ENCODE results near the gene PCNT.

PCNT gene

DNA sequence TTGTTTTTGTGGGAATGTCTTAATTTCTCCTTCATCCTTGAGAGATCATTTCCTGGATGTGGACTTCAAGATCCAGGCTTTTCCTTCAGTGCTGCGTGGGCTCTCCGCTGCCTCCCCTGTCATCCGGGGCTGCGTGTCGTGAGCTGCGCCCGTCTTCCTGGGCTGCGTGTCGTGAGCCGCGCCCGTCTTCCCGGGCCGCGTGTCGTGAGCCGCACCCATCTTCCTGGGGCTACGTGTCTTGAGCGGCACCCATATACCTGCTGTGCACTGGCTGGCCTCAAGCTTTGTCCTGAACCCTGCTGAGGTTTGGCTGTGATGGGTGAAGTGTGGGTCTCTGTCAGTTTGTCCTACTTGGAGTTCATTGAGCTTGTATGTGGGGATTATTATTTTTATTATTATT, 55.1 kb downstream of the PCNT start:
- no peaks in the 10 kb centered on the region for H4K20me1 ChIP-seq (ENCODE audit: control insufficient read depth, insufficient read depth, low read depth, low read length)
- no peaks in the 10 kb centered on the region for H3K27me3 ChIP-seq (ENCODE audit: control insufficient read depth, low read length)
- H3K4me3 ChIP-seq (ENCODE audit: low read length) = no peak overlapping the region
- H3K4me1 ChIP-seq (ENCODE audit: control insufficient read depth, low read length) = no peaks in the 10 kb centered on the region
- peaks cover 8% of the 10 kb centered on the region; the same call in 1 of the 2 replicates for H3F3A ChIP-seq (ENCODE audit: control insufficient read depth, insufficient read depth)
- H3K79me2 ChIP-seq (ENCODE audit: control insufficient read depth, low read length) = peaks cover 97% of the 10 kb centered on the region
- no peak overlapping the region for H3K27ac ChIP-seq (ENCODE audit: low read depth, low read length)
- H3K9me2 ChIP-seq (replicated peaks; ENCODE audit: control insufficient read depth, low read length) = no peaks in the 10 kb centered on the region
- H3K4me2 ChIP-seq (ENCODE audit: low read length) = no peak overlapping the region
- TF ChIP-seq EZH2phosphoT487 (IDR thresholded peaks at IDR 0.05; ENCODE audit: borderline replicate concordance, low read length) = no peak
- TF ChIP-seq, protein P1, sequence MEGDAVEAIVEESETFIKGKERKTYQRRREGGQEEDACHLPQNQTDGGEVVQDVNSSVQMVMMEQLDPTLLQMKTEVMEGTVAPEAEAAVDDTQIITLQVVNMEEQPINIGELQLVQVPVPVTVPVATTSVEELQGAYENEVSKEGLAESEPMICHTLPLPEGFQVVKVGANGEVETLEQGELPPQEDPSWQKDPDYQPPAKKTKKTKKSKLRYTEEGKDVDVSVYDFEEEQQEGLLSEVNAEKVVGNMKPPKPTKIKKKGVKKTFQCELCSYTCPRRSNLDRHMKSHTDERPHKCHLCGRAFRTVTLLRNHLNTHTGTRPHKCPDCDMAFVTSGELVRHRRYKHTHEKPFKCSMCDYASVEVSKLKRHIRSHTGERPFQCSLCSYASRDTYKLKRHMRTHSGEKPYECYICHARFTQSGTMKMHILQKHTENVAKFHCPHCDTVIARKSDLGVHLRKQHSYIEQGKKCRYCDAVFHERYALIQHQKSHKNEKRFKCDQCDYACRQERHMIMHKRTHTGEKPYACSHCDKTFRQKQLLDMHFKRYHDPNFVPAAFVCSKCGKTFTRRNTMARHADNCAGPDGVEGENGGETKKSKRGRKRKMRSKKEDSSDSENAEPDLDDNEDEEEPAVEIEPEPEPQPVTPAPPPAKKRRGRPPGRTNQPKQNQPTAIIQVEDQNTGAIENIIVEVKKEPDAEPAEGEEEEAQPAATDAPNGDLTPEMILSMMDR (IDR thresholded peaks at IDR 0.05; ENCODE audit: low read depth, low read length, poor library complexity, severe bottlenecking) = no peak
- H3K36me3 ChIP-seq (ENCODE audit: control insufficient read depth, low read length) = peaks cover 81% of the 10 kb centered on the region
- peaks cover 33% of the 10 kb centered on the region; the same call in 1 of the 2 replicates for H3K9me3 ChIP-seq (ENCODE audit: control insufficient read depth, insufficient read depth, low read length)

DNA sequence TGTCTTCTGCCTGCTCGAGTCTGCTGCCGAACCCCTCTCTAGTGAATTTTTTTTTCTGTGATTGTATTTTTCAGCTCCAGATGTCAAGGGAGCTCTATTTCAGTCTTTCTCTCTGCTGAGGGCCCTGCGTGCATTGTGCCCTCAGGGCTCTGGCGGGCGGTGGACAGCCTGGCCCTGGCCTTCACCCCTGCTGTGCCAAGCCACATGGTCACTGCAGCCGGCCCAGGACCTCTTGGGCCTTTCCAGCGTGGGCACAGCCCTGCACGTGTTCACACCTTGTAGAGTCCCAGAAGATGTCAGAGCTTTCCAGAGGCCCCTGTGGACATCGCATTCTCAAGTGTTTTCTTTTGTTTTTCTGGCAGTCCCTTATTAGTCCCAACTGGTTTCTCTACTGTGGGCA, 55.7 kb downstream of the PCNT start:
- Histone ChIP-seq H3K36me3 (ENCODE audit: control insufficient read depth, low read length) (peaks cover 84% of the 10 kb centered on the region), H3K4me3 (ENCODE audit: low read length) (no peak overlapping the region), H4K20me1 (ENCODE audit: control insufficient read depth, insufficient read depth, low read depth, low read length) (no peaks in the 10 kb centered on the region), H3F3A (ENCODE audit: control insufficient read depth, insufficient read depth) (peaks cover 8% of the 10 kb centered on the region; the same call in 1 of the 2 replicates), H3K4me1 (ENCODE audit: control insufficient read depth, low read length) (no peaks in the 10 kb centered on the region), H3K9me2 (replicated peaks; ENCODE audit: control insufficient read depth, low read length) (no peaks in the 10 kb centered on the region), H3K27ac (ENCODE audit: low read depth, low read length) (no peak overlapping the region), H3K27me3 (ENCODE audit: control insufficient read depth, low read length) (no peaks in the 10 kb centered on the region), H3K4me2 (ENCODE audit: low read length) (no peak overlapping the region), H3K9me3 (ENCODE audit: control insufficient read depth, insufficient read depth, low read length) (peaks cover 33% of the 10 kb centered on the region; the same call in 1 of the 2 replicates), H3K79me2 (ENCODE audit: control insufficient read depth, low read length) (peaks cover 97% of the 10 kb centered on the region)
- TF ChIP-seq EZH2phosphoT487 (IDR thresholded peaks at IDR 0.05; ENCODE audit: borderline replicate concordance, low read length) = no peak
- TF ChIP-seq, protein P1 (IDR thresholded peaks at IDR 0.05; ENCODE audit: low read depth, low read length, poor library complexity, severe bottlenecking) = no peak

DNA sequence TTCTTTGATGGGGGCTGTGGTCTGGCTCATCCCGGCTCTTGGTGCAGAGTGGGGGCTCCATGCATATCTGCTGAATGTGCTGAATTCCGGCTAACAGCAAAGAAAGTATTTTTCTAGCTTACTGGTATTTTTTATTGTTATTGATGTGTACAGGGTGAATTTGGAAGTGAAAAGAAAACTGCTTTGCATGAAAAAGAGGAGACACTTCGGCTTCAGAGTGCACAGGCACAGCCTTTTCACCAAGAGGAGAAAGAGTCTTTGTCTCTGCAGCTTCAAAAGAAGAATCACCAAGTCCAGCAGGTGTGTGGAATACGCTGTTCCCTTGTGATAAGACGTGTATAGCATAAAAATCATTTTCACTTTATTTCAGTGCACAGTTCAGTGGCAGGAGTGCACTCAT, 57.6 kb downstream of the PCNT start:
- no peak overlapping the region for H3K4me3 ChIP-seq (ENCODE audit: low read length)
- peaks cover 33% of the 10 kb centered on the region; the same call in 1 of the 2 replicates for H3K9me3 ChIP-seq (ENCODE audit: control insufficient read depth, insufficient read depth, low read length)
- H3K4me1 ChIP-seq (ENCODE audit: control insufficient read depth, low read length) = no peaks in the 10 kb centered on the region
- peaks cover 8% of the 10 kb centered on the region; the same call in 1 of the 2 replicates for H3F3A ChIP-seq (ENCODE audit: control insufficient read depth, insufficient read depth)
- no peak overlapping the region for H3K27ac ChIP-seq (ENCODE audit: low read depth, low read length)
- TF ChIP-seq EZH2phosphoT487 (IDR thresholded peaks at IDR 0.05; ENCODE audit: borderline replicate concordance, low read length) = no peak
- TF ChIP-seq, protein P1 (IDR thresholded peaks at IDR 0.05; ENCODE audit: low read depth, low read length, poor library complexity, severe bottlenecking) = no peak
- H3K79me2 ChIP-seq (ENCODE audit: control insufficient read depth, low read length) = peaks cover 93% of the 10 kb centered on the region
- H3K4me2 ChIP-seq (ENCODE audit: low read length) = no peak overlapping the region
- no peaks in the 10 kb centered on the region for H3K27me3 ChIP-seq (ENCODE audit: control insufficient read depth, low read length)
- H3K36me3 ChIP-seq (ENCODE audit: control insufficient read depth, low read length) = peaks cover 87% of the 10 kb centered on the region
- H3K9me2 ChIP-seq (replicated peaks; ENCODE audit: control insufficient read depth, low read length) = no peaks in the 10 kb centered on the region
- no peaks in the 10 kb centered on the region for H4K20me1 ChIP-seq (ENCODE audit: control insufficient read depth, insufficient read depth, low read depth, low read length)

Measured in DOHH2 (cell line).